ENCODE measurements around the gene GLIPR1L2.

GRCh38 chr12:75457191-75457590, 66.3 kb downstream of the GLIPR1L2 start:
- TF ChIP-seq CTCF (IDR thresholded peaks at IDR 0.05) = no peak
- TF ChIP-seq POLR2A (IDR thresholded peaks at IDR 0.05) = no peak

Data from esophagus squamous epithelium (tissue), 4 donors.